GM18870 (cell line): ENCODE results near the gene TRH.
"Not testable (repeated sequence)": the region's sequence is repeated elsewhere in the genome, so short reads cannot be mapped to it uniquely, and the experiment has no call there.

Experiments
- ATAC-seq: cut with Tn5 transposase; IDR thresholded peaks from one replicate; pipeline ENCODE4 v1.9.1; 2021; ENCODE audit warnings: moderate library complexity; ENCODE audit not compliant: unreplicated experiment

TRH gene

GRCh38 chr3:130002666-130003598 is 28.4 kb downstream of the TRH start:
- ATAC-seq = not testable (repeated sequence)

DNA sequence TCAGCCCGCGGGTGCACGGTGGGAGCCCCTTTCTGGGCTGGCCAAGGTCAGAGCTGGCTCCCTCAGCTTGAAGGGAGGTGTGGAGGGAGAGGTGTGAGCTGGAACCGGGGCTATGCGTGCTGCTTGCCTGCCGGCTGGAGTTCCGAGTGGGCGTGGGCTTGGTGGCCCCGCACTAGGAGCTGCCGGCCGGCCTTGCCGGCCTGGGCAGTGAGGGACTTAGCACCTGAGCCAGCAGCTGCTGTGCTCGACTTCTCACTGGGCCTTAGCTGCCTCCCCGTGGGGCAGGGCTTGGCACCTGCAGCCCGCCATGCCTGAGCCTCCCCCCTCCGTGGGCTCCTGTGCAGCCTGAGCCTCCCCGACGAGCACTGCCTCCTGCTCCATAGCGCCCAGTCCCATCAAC is 36.0 kb downstream of the TRH start:
- no peak for ATAC-seq

- ATAC-seq = not testable (repeated sequence)
Measured at GRCh38 chr3:130012108-130012507, 37.6 kb downstream of the TRH start.

- not testable (repeated sequence) for ATAC-seq
Measured at GRCh38 chr3:130013246-130013645, 38.7 kb downstream of the TRH start.

- no peak for ATAC-seq
Measured at GRCh38 chr3:130014526-130014925, 40.0 kb downstream of the TRH start.

DNA sequence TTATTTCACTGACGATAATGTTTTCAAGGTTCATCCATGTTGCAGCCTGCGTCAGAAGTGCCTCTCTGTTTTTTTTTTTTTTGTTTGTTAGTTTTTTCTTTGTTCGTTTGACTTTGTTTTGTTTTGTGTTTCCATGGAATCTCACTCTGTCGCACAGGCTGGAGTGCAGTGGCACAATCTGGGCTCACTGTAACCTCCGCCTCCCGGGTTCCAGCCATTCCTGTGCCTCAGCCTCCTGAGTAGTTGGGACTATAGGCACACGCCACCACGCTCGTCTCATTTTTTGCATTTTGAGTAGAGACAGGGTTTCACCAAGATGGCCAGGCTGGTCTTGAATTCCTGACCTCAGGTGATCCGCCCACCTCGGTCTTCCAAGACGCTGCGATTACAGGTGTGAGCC is 43.1 kb downstream of the TRH start:
- ATAC-seq = not testable (repeated sequence)

GRCh38 chr3:130026146-130026829 is 51.8 kb downstream of the TRH start:
- not testable (repeated sequence) for ATAC-seq

- not testable (repeated sequence) for ATAC-seq
Measured at GRCh38 chr3:130027437-130027836, 52.9 kb downstream of the TRH start.
